NB4 (cell line): ENCODE data around the gene UQCC2.
A peak's percentile ranks its signal among the peaks of the same experiment; 100 is the strongest.

Experiments
- DNase-seq: peaks from one replicate; pipeline ENCODE4 v3.0.0; 2010; ENCODE audit warnings: low read depth
- H3K4me3 ChIP-seq: one replicate; pipeline ENCODE4 v1.5.1; 2011; ENCODE audit warnings: mild to moderate bottlenecking, low read depth, low read length, moderate library complexity
- CTCF ChIP-seq: IDR thresholded peaks from one replicate; pipeline ENCODE4 v1.5.1; 2012; ENCODE audit warnings: low read depth, low read length
- MYC ChIP-seq: IDR thresholded peaks from 2 replicates; pipeline ENCODE4 v1.6.1; 2011; ENCODE audit warnings: low read depth, low read length
- POLR2A ChIP-seq: IDR thresholded peaks from 2 replicates; pipeline ENCODE4 v1.6.1; 2011; ENCODE audit warnings: mild to moderate bottlenecking; ENCODE audit not compliant: insufficient read length; ENCODE audit errors: extremely low read depth
- TF ChIP-seq, protein P1 (sequence below): IDR thresholded peaks from 2 replicates; pipeline ENCODE4 v1.6.1; 2011; ENCODE audit warnings: low read depth, low read length

Gene UQCC2

GRCh38 chr6:33750244-33750991 lies 38.9 kb upstream of the UQCC2 start:
- TF ChIP-seq POLR2A = no peak
- TF ChIP-seq, protein P1, sequence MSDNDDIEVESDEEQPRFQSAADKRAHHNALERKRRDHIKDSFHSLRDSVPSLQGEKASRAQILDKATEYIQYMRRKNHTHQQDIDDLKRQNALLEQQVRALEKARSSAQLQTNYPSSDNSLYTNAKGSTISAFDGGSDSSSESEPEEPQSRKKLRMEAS = peak; percentile 69
- no peak overlapping the region for H3K4me3 ChIP-seq
- DNase-seq = peak; percentile 70

GRCh38 chr6:33749401-33749800 lies 37.9 kb upstream of the UQCC2 start:
- no peak for DNase-seq
- TF ChIP-seq CTCF = no peak
- TF ChIP-seq, protein P1 = no peak
- TF ChIP-seq POLR2A = no peak
- TF ChIP-seq MYC = no peak
- no peak overlapping the region for H3K4me3 ChIP-seq

DNA sequence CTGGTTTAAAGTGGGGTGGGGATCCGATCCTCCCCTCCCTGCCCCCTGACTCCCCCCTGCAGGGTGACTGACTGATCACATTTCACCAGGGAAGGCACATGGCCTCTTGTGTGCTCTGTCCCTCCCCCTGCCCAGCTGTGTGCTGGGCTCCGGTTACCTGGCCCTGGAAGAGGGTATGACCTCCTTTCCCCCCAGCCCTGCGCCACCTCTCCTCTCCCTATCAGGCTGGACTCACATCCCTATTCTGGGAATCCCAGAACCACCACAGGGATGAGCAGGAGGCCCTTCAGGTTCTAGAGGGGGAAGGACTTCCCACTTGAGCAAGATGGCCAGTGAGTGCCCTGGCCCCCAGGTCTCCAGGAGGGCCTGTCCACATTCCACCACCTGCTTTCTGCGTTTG lies 37.3 kb upstream of the UQCC2 start:
- no peak for DNase-seq
- TF ChIP-seq MYC = no peak
- no peak for TF ChIP-seq CTCF
- no peak for TF ChIP-seq POLR2A
- TF ChIP-seq, protein P1 = no peak
- H3K4me3 ChIP-seq = no peak overlapping the region

GRCh38 chr6:33747823-33748222 lies 36.3 kb upstream of the UQCC2 start:
- no peak for TF ChIP-seq CTCF
- no peak for TF ChIP-seq POLR2A
- TF ChIP-seq, protein P1 = no peak
- TF ChIP-seq MYC = no peak

DNA sequence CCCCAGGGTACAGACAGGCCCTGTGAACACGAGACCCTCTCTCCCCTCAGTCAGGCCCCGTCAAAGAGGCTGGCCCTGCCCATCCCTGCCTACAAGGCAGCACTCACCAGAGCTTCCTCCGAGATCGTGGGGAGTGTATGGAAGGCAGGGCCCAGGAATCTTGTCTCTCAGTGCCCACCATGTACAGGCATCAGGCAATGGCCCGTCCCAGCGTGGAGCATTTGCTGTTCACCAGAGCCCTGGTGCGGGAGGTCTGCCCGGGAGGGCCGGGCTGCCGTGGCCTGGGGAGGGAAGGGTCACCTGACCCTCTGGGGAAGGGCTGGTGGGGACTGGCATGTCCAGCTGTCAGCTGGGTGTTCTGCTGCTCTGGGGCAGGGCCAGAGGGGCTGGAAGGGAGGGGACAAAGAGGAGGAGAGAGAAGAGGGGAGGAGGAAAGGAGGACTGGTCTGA lies 35.2 kb upstream of the UQCC2 start, which contains the start of gene IP6K3:
IP6K3 (minus strand) TSS at position 255 of the 450 bp plus-strand sequence. CDS start 11,429 bp downstream, outside the sequence.
- TF ChIP-seq POLR2A (no peak), MYC (no peak), CTCF (no peak)
- TF ChIP-seq, protein P1 = no peak
- no peak within 1 kb of the TSS for H3K4me3 ChIP-seq
- no peak for DNase-seq

More at GRCh38 chr6:33747823-33748222, 36.3 kb upstream of the UQCC2 start:
- H3K4me3 ChIP-seq = no peak overlapping the region
- DNase-seq = no peak

GRCh38 chr6:33746036-33746600 lies 34.6 kb upstream of the UQCC2 start:
- DNase-seq = peak; percentile 41
- TF ChIP-seq, protein P1 = no peak
- TF ChIP-seq POLR2A = no peak
- TF ChIP-seq CTCF = no peak
- no peak for TF ChIP-seq MYC
- no peak overlapping the region for H3K4me3 ChIP-seq
